ENCODE results near the gene NOX5. TPM values are rescaled to one million over a fixed set of nuclear protein-coding genes. Genes with fewer than 3 reads are reported as not detected.

The NOX5 gene
- total RNA-seq, 1 donor from 2014 or later, result 0.09 TPM

DNA sequence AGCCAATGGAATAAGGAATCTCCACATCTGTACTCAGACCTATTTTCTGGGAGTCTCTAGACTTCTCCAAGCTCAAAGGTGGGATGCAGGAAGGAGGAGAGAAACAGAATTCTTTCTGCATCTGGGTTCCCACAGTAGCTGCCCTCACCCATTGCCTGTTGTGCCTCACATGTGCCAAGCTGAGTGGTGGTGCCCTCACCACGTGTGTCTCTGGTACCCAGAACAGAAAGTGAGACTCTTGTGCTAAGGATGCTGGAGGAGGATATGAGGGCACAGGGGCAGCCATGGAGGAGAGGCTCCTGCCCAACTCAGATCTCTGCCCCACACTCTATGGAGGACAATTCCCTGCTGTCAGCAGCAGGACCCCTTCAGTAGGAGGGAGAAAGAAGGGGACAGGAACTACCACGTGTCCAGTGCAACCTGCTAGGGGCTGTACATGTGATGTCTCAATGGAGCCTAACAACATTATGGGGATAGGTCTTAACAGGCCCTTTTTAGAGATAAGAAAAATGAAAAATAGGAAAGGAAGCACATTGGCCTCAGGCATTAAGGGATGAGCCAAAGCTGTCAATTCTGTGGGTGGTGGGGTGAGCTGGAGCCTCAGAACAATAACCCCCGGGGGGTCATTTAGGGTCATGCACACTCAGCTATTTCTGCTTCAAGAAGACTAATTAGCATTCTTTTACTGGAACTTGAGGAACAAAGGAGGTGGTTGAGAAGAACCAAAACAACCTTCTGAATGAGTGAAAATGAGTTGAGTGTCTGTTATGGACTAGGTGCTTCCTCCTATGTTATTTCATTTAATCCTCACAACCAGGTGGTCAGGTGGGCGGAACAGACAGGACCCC is 16.3 kb upstream of the NOX5 start:
- DNase-seq (ENCODE audit: low read depth) (no peak), FAIRE-seq (no peak)
- Histone ChIP-seq H3K9ac (ENCODE audit: low read length) (no peak overlapping the region), H3K9me3 (ENCODE audit: insufficient read depth, low read depth, low read length) (no peaks in the 10 kb centered on the region), H2AFZ (ENCODE audit: low read depth, low read length) (no peak overlapping the region), H3K4me2 (ENCODE audit: low read length) (no peak overlapping the region), H3K36me3 (ENCODE audit: insufficient read depth, low read length) (no peaks in the 10 kb centered on the region), H4K20me1 (ENCODE audit: insufficient read depth, low read length) (no peaks in the 10 kb centered on the region), H3K4me3 (ENCODE audit: insufficient read depth, low read depth, low read length) (no peak overlapping the region), H3K27ac (ENCODE audit: low read depth, low read length) (no peak overlapping the region), H3K79me2 (ENCODE audit: insufficient read depth, low read length) (no peaks in the 10 kb centered on the region), H3K27me3 (ENCODE audit: insufficient read depth, low read length) (peaks cover 9% of the 10 kb centered on the region), H3K4me1 (ENCODE audit: insufficient read depth, low read length) (peaks cover 14% of the 10 kb centered on the region)
- H3K4me1 Mint-ChIP-seq (ENCODE audit: low read depth, unreplicated experiment), result peaks cover 37% of the 10 kb centered on the region
- H3K36me3 Mint-ChIP-seq (ENCODE audit: low read depth, unreplicated experiment), result no peaks in the 10 kb centered on the region
- no peaks in the 10 kb centered on the region for H3K9me3 Mint-ChIP-seq (ENCODE audit: unreplicated experiment)
- no peak overlapping the region for H3K27ac Mint-ChIP-seq (ENCODE audit: unreplicated experiment)
- H3K4me3 Mint-ChIP-seq (ENCODE audit: unreplicated experiment), result no peak overlapping the region
- TF ChIP-seq, protein P1, sequence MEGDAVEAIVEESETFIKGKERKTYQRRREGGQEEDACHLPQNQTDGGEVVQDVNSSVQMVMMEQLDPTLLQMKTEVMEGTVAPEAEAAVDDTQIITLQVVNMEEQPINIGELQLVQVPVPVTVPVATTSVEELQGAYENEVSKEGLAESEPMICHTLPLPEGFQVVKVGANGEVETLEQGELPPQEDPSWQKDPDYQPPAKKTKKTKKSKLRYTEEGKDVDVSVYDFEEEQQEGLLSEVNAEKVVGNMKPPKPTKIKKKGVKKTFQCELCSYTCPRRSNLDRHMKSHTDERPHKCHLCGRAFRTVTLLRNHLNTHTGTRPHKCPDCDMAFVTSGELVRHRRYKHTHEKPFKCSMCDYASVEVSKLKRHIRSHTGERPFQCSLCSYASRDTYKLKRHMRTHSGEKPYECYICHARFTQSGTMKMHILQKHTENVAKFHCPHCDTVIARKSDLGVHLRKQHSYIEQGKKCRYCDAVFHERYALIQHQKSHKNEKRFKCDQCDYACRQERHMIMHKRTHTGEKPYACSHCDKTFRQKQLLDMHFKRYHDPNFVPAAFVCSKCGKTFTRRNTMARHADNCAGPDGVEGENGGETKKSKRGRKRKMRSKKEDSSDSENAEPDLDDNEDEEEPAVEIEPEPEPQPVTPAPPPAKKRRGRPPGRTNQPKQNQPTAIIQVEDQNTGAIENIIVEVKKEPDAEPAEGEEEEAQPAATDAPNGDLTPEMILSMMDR (IDR thresholded peaks at IDR 0.05; ENCODE audit: insufficient read depth, low read depth, low read length), result no peak
- no peak for TF ChIP-seq EZH2 (IDR thresholded peaks at IDR 0.05; ENCODE audit: insufficient read depth, low read length)
- H3K27me3 Mint-ChIP-seq (ENCODE audit: low read depth, unreplicated experiment), result no peaks in the 10 kb centered on the region

DNA sequence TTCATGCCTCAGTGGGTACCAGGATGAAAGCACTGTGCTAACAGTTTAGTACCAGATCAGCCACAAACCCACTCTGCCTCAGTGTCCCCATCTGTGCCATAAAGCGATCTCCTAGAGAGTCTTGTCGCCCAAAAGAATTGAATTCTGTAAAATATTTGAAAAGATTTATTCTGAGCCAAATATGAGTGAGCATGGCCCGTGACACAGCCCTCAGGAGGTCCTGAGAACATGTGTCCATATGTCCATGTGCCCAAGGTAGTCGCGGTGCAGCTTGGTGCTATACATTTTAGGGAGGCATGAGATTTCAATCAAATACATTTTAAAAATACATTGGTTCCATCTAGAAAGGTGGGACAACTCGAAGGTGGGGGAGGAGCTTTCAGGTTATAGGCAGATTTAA is 15.4 kb upstream of the NOX5 start:
- H3K27me3 Mint-ChIP-seq (ENCODE audit: low read depth, unreplicated experiment), result no peaks in the 10 kb centered on the region
- TF ChIP-seq, protein P1 (IDR thresholded peaks at IDR 0.05; ENCODE audit: insufficient read depth, low read depth, low read length), result no peak
- no peak for TF ChIP-seq EZH2 (IDR thresholded peaks at IDR 0.05; ENCODE audit: insufficient read depth, low read length)
- Histone ChIP-seq H3K9me3 (ENCODE audit: insufficient read depth, low read depth, low read length) (no peaks in the 10 kb centered on the region), H3K9ac (ENCODE audit: low read length) (no peak overlapping the region), H3K27ac (ENCODE audit: low read depth, low read length) (no peak overlapping the region), H3K4me1 (ENCODE audit: insufficient read depth, low read length) (peaks cover 6% of the 10 kb centered on the region), H3K27me3 (ENCODE audit: insufficient read depth, low read length) (peaks cover 14% of the 10 kb centered on the region), H2AFZ (ENCODE audit: low read depth, low read length) (no peak overlapping the region), H3K4me3 (ENCODE audit: insufficient read depth, low read depth, low read length) (no peak overlapping the region), H3K4me2 (ENCODE audit: low read length) (no peak overlapping the region), H3K36me3 (ENCODE audit: insufficient read depth, low read length) (no peaks in the 10 kb centered on the region), H4K20me1 (ENCODE audit: insufficient read depth, low read length) (no peaks in the 10 kb centered on the region), H3K79me2 (ENCODE audit: insufficient read depth, low read length) (no peaks in the 10 kb centered on the region)
- H3K27ac Mint-ChIP-seq (ENCODE audit: unreplicated experiment), result no peak overlapping the region
- FAIRE-seq, result no peak
- no peaks in the 10 kb centered on the region for H3K36me3 Mint-ChIP-seq (ENCODE audit: low read depth, unreplicated experiment)
- no peak overlapping the region for H3K4me3 Mint-ChIP-seq (ENCODE audit: unreplicated experiment)
- H3K4me1 Mint-ChIP-seq (ENCODE audit: low read depth, unreplicated experiment), result peaks cover 27% of the 10 kb centered on the region
- no peaks in the 10 kb centered on the region for H3K9me3 Mint-ChIP-seq (ENCODE audit: unreplicated experiment)
- DNase-seq (ENCODE audit: low read depth), result no peak

DNA sequence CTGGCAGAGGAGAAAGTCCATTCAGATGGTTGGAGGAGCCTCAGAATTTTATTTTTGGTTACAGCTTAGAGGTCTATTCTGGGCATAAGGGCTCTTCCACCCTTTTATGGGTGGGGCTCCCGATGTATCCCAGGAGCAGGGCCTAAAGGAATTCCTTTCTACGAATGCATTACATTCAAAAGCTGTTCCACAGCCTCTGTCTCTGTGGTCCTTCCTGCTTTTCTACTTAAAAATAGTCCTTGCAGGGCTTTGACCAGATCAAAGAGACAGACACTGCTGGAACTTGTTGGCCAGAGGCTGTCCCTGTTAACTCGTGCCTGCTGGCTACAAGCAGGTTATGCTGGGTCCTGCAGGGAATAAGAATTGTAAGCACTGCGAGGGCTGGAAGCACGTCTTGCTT is 14.4 kb upstream of the NOX5 start:
- Mint-ChIP-seq H3K4me3 (ENCODE audit: unreplicated experiment) (no peak overlapping the region), H3K36me3 (ENCODE audit: low read depth, unreplicated experiment) (no peaks in the 10 kb centered on the region), H3K27me3 (ENCODE audit: low read depth, unreplicated experiment) (no peaks in the 10 kb centered on the region), H3K27ac (ENCODE audit: unreplicated experiment) (no peak overlapping the region), H3K9me3 (ENCODE audit: unreplicated experiment) (no peaks in the 10 kb centered on the region), H3K4me1 (ENCODE audit: low read depth, unreplicated experiment) (peaks cover 20% of the 10 kb centered on the region)
- no peak overlapping the region for H3K4me3 ChIP-seq (ENCODE audit: insufficient read depth, low read depth, low read length)
- no peaks in the 10 kb centered on the region for H3K4me1 ChIP-seq (ENCODE audit: insufficient read depth, low read length)
- DNase-seq (ENCODE audit: low read depth) (no peak), FAIRE-seq (no peak)
- no peaks in the 10 kb centered on the region for H3K79me2 ChIP-seq (ENCODE audit: insufficient read depth, low read length)
- no peaks in the 10 kb centered on the region for H3K36me3 ChIP-seq (ENCODE audit: insufficient read depth, low read length)
- no peak overlapping the region for H3K9ac ChIP-seq (ENCODE audit: low read length)
- H3K9me3 ChIP-seq (ENCODE audit: insufficient read depth, low read depth, low read length), result no peaks in the 10 kb centered on the region
- H4K20me1 ChIP-seq (ENCODE audit: insufficient read depth, low read length), result no peaks in the 10 kb centered on the region
- no peak for TF ChIP-seq EZH2 (IDR thresholded peaks at IDR 0.05; ENCODE audit: insufficient read depth, low read length)
- TF ChIP-seq, protein P1 (IDR thresholded peaks at IDR 0.05; ENCODE audit: insufficient read depth, low read depth, low read length), result no peak
- H3K4me2 ChIP-seq (ENCODE audit: low read length), result no peak overlapping the region
- H3K27me3 ChIP-seq (ENCODE audit: insufficient read depth, low read length), result peaks cover 14% of the 10 kb centered on the region
- H2AFZ ChIP-seq (ENCODE audit: low read depth, low read length), result no peak overlapping the region
- H3K27ac ChIP-seq (ENCODE audit: low read depth, low read length), result no peak overlapping the region
